SK-N-SH treated with all-trans-retinoic acid at 6 μM for 48 hours (cell line): ENCODE measurements around the gene INSR.

ENCODE experiments used
- ARNTL ChIP-seq: fragments of 450-650 bp; formaldehyde crosslinking; IDR thresholded peaks from 2 replicates; pipeline ENCODE4 v1.5.0; 2020; ENCODE audit warnings: low read depth, mild to moderate bottlenecking, moderate library complexity, borderline replicate concordance
- CREB5 ChIP-seq: fragments of 250-450 bp; sonication (Bioruptor Pico); IDR thresholded peaks from 2 replicates; pipeline ENCODE4 v1.5.1; 2020; ENCODE audit warnings: low read depth, mild to moderate bottlenecking, moderate library complexity
- GLIS3 ChIP-seq: fragments of 250-450 bp; sonication (Bioruptor Pico); IDR thresholded peaks from 2 replicates; pipeline ENCODE4 v1.5.0; 2020; ENCODE audit warnings: mild to moderate bottlenecking, moderate library complexity
- ISL1 ChIP-seq: fragments of 250-450 bp; sonication (Bioruptor Pico); IDR thresholded peaks from 2 replicates; pipeline ENCODE4 v2.1.2; 2022; ENCODE audit warnings: mild to moderate bottlenecking, moderate library complexity
- OSR1 ChIP-seq: fragments of 250-450 bp; sonication (Bioruptor Pico); IDR thresholded peaks from 2 replicates; pipeline ENCODE4 v1.8.0; 2022; ENCODE audit warnings: moderate library complexity, mild to moderate bottlenecking, inconsistent platforms
- POU6F1 ChIP-seq: fragments of 250-450 bp; sonication (Bioruptor Pico); IDR thresholded peaks from 2 replicates; pipeline ENCODE4 v1.8.0; 2021; ENCODE audit warnings: low read depth, mild to moderate bottlenecking, moderate library complexity, borderline replicate concordance
- PPARA ChIP-seq: fragments of 250-450 bp; sonication (Bioruptor Pico); IDR thresholded peaks from 2 replicates; pipeline ENCODE4 v1.5.0; 2020; ENCODE audit warnings: mild to moderate bottlenecking, borderline replicate concordance
- TCF4 ChIP-seq: fragments of 250-450 bp; sonication (Bioruptor Pico); IDR thresholded peaks from 2 replicates; pipeline ENCODE4 v1.8.0; 2021; ENCODE audit warnings: mild to moderate bottlenecking, moderate library complexity, borderline replicate concordance
- TOX ChIP-seq: fragments of 250-450 bp; sonication (Bioruptor Pico); IDR thresholded peaks from 2 replicates; pipeline ENCODE4 v1.8.0; 2021; ENCODE audit warnings: mild to moderate bottlenecking, moderate library complexity, borderline replicate concordance
- TSHZ2 ChIP-seq: fragments of 250-450 bp; sonication (Bioruptor Pico); IDR thresholded peaks from 2 replicates; pipeline ENCODE4 v1.5.0; 2020; ENCODE audit warnings: mild to moderate bottlenecking, moderate library complexity
- ZFP3 ChIP-seq: fragments of 250-450 bp; sonication (Bioruptor Pico); IDR thresholded peaks from 2 replicates; pipeline ENCODE4 v1.5.0; 2020; ENCODE audit warnings: mild to moderate bottlenecking, moderate library complexity
- ZFP30 ChIP-seq: fragments of 450-650 bp; formaldehyde crosslinking; IDR thresholded peaks from 2 replicates; pipeline ENCODE4 v1.5.0; 2022; ENCODE audit warnings: mild to moderate bottlenecking, moderate library complexity
- ZNF70 ChIP-seq: fragments of 450-650 bp; formaldehyde crosslinking; IDR thresholded peaks from 2 replicates; pipeline ENCODE4 v1.5.0; 2020; ENCODE audit warnings: mild to moderate bottlenecking, moderate library complexity

GRCh38 chr19:7195046-7195445, 99.2 kb downstream of the INSR start:
- TF ChIP-seq OSR1 (no peak), TOX (CRISPR knock-in tag) (no peak), ARNTL (CRISPR knock-in tag) (no peak), ZFP30 (CRISPR knock-in tag) (no peak), GLIS3 (CRISPR knock-in tag) (no peak), POU6F1 (no peak), ZNF70 (CRISPR knock-in tag) (no peak), TSHZ2 (CRISPR knock-in tag) (no peak), TCF4 (no peak), CREB5 (CRISPR knock-in tag) (no peak), ISL1 (CRISPR knock-in tag) (no peak), ZFP3 (CRISPR knock-in tag) (no peak), PPARA (CRISPR knock-in tag) (no peak)
